HAP-1 (cell line): ENCODE data around the gene RPL32.
A peak's percentile ranks its signal among the peaks of the same experiment; 100 is the strongest.
"Not testable (repeated sequence)": the region's sequence is repeated elsewhere in the genome, so short reads cannot be mapped to it uniquely, and the experiment has no call there.

ENCODE experiments used
- DNase-seq, 2 experiments: peaks; one replicate each; pipeline ENCODE4 v3.0.0-alpha.2; 2016 to 2020; ENCODE audit warnings: low spot score in 2 of 2
- H3K27me3 ChIP-seq: fragments of 250-450 bp; sonication (Bioruptor Pico); 2 replicates; pipeline ENCODE4 v1.5.1; 2020; ENCODE audit warnings: low read depth, mild to moderate bottlenecking, moderate library complexity
- H3K36me3 ChIP-seq: fragments of 250-450 bp; sonication (Bioruptor Pico); replicated peaks from 2 replicates; pipeline ENCODE4 v1.5.1; 2020; ENCODE audit warnings: mild to moderate bottlenecking
- H3K4me1 ChIP-seq: fragments of 250-450 bp; sonication (Bioruptor Pico); 2 replicates; pipeline ENCODE4 v1.5.1; 2020; ENCODE audit warnings: mild to moderate bottlenecking
- H3K4me3 ChIP-seq: fragments of 250-450 bp; sonication (Bioruptor Pico); 2 replicates; pipeline ENCODE4 v1.5.1; 2020; ENCODE audit warnings: mild to moderate bottlenecking, moderate library complexity
- H3K9me3 ChIP-seq: fragments of 250-450 bp; sonication (Bioruptor Pico); 2 replicates; pipeline ENCODE4 v1.5.1; 2020; ENCODE audit warnings: mild to moderate bottlenecking, moderate library complexity
- in situ Hi-C: fragments of 300-500 bp; cut with MboI; formaldehyde crosslinking; loops from 3 replicates; pipeline ENCODE4 v1.14.3; 2020; ENCODE audit warnings: low sequenced_read_pairs, inconsistent platforms, mixed read lengths

RPL32 gene

DNA sequence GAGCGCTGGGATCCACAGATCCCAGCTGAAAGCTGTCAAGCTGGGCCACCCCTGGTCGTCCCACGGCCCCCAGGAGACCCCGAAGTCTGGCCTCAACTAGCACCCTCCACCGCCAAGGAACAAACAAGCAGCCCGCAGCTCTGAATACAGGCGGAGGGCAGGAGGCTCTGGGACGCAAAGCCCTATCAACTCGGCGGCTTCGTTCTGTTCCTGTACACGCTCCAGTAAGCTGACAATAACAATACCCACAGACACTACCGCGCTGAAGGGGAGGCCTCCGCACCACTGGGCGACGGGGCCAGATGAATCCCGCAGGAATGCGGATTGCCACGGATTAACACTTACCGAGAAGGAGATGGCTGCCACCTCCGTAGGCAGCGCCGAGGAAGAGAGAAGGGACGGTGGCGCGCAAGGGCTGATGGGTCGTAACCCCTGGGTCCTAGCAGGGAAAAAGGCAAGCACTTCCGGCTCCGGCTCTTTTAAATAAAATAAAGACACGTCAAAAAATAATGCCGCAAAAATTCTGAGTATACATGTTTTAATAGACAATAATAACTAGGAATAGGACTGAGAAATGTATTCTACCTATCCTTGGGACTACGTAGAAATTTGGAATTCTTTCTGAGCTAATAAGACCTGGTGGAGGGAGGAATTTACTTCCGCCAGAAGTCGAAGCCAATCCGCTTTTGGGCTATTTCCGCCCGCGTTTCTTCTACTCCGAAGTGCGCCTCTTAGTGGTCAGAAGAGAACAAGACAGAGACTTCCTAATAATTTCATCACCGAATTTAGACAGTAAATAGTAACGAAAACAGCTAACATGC, at the start of gene RPL32:
TSS of gene RPL32 (minus strand) at position 417 of the 821 bp plus-strand sequence. CDS start 1,328 bp downstream, outside the sequence.
- Histone ChIP-seq H3K4me3 (peak within 1 kb of the TSS; percentile 94), H3K4me1 (peaks cover 19% of the 10 kb centered on the region), H3K9me3 (no peaks in the 10 kb centered on the region), H3K36me3 (peaks cover 48% of the 10 kb centered on the region), H3K27me3 (no peaks in the 10 kb centered on the region)
- in situ Hi-C loops, result no loop called here
- peak; percentile 89 to 93 for DNase-seq

DNA sequence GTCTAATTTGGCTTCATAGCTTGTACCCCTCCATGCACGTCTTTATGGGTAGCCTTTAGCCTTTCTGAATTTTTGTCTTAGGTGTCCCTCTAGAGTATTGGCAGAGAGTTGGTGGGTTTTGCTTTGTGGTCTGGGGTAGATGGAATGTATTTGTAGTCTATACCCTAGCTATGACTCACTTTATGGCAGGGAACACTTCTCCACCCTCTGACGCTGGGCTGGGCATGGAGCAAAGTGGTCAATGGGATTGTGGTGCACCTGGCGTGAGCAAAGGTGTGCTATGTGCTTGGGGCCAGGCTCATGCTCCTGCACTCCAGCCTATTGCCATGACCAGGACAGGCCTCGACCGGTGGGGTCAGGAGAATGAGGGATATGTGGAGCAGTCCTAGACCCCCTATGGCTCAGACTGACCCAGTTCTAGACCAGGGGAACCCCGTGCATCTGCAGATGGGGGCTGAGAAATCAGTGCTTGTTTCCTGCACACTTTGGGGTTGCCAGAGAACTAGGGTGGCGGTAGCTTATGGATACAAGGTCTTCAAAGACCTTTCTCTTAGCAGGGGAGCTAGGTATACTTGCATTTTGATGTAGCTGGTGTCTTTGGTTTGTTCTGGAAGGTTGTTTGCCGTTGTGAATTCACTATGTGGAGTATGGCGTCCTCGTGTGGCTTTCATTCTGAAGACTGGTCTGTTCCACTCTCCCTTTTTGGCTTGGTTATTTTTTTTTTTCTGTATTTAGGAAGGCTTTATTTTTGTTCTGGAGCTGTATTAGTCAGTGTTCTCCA, 49.4 kb upstream of the RPL32 start:
- no peaks in the 10 kb centered on the region for H3K9me3 ChIP-seq
- H3K36me3 ChIP-seq, result no peaks in the 10 kb centered on the region
- H3K4me3 ChIP-seq, result no peak overlapping the region
- in situ Hi-C loops, result loop anchor here (25.0 kb wide), 1 partner anchor 753 kb away; no protein-coding TSS in a partner anchor
- H3K4me1 ChIP-seq, result peaks cover 5% of the 10 kb centered on the region; the same call in 1 of the 2 replicates
- no peak for DNase-seq
- H3K27me3 ChIP-seq, result peaks cover 39% of the 10 kb centered on the region

DNA sequence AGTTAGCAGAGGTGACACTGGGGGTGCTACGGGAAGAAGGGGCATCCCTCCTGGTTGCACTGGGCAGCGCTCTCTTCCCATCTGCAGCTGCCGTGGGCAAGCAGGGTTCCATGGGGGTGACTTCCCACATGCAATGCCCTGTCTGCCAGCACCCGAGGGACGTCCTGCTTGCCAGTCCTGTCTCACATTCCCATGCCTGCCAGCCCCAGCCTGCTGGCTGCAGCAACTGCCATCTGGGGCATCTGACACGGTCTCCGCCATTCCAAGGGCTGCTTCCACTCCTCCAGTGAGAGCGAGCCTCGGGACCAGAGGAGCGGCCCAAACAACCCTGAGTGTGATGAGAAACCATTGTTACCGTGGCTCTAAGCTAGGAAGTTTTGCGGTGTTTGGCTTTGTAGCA, 45.4 kb upstream of the RPL32 start:
- H3K9me3 ChIP-seq, result no peaks in the 10 kb centered on the region; the same call in 1 of the 2 replicates
- H3K4me1 ChIP-seq, result 0 out of 2 replicates have a peak, but pooled peaks cover 3% of the 10 kb centered on the region
- no peaks in the 10 kb centered on the region for H3K36me3 ChIP-seq
- in situ Hi-C loops, result loop anchor here (25.0 kb wide), 1 partner anchor 749 kb away; no protein-coding TSS in a partner anchor
- H3K4me3 ChIP-seq, result no peak overlapping the region
- H3K27me3 ChIP-seq, result peaks cover 39% of the 10 kb centered on the region
- DNase-seq, result no peak

DNA sequence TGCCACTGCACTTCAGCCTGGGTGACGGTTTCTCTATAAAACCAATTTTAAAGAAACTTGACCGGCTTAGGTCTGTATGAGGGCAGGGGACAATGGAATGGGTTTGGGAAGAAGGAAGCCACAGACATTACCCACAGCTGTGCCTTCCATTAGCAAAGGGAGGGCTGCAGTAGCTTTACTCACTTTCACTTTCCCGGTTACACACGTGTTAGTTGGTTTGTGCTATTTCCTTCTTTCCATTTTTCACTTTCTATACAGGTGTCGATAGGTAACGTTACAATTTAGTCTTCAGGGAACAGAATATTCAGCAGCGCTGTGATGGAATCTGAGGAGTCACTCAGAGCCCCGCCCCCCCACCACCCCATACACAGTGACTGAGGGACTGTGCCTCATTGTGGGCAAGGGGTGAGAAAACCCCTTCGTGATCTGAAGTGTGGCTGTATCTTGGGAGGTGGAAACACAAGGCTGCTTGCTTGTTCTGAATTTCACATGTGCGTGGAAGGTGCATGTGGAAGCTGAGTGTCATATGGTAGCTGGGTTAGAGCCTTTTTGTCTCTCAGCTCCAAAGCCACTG, 44.8 kb upstream of the RPL32 start:
- in situ Hi-C loops, result loop anchor here (25.0 kb wide), 1 partner anchor 749 kb away; no protein-coding TSS in a partner anchor
- peaks cover 39% of the 10 kb centered on the region for H3K27me3 ChIP-seq
- H3K4me3 ChIP-seq, result no peak overlapping the region
- 0 out of 2 replicates have a peak, but pooled peaks cover 3% of the 10 kb centered on the region for H3K4me1 ChIP-seq
- H3K36me3 ChIP-seq, result no peaks in the 10 kb centered on the region
- no peaks in the 10 kb centered on the region; the same call in 1 of the 2 replicates for H3K9me3 ChIP-seq
- DNase-seq, result no peak

DNA sequence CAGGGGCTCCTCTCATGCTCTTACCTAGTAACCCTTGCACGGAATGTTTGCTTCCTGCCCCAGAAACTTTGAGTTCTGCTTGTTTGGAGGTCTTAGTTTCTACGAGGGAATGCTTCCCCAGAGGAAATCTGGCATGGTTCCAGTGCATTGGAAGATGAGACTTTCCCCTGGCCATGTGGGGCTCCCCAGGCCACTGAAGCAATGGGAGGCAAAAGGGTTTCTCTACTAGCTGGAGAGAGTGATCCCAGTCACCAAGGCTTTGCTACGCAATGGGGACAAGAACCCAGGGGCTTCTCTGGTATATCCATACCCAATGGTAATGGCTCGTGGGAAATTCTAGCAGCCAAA, 44.2 kb upstream of the RPL32 start:
- H3K27me3 ChIP-seq, result peaks cover 39% of the 10 kb centered on the region
- no peaks in the 10 kb centered on the region; the same call in 1 of the 2 replicates for H3K9me3 ChIP-seq
- no peak overlapping the region for H3K4me3 ChIP-seq
- H3K36me3 ChIP-seq, result no peaks in the 10 kb centered on the region
- in situ Hi-C loops, result loop anchor here (25.0 kb wide), 1 partner anchor 748 kb away; no protein-coding TSS in a partner anchor
- H3K4me1 ChIP-seq, result 0 out of 2 replicates have a peak, but pooled peaks cover 3% of the 10 kb centered on the region
- DNase-seq, result no peak

DNA sequence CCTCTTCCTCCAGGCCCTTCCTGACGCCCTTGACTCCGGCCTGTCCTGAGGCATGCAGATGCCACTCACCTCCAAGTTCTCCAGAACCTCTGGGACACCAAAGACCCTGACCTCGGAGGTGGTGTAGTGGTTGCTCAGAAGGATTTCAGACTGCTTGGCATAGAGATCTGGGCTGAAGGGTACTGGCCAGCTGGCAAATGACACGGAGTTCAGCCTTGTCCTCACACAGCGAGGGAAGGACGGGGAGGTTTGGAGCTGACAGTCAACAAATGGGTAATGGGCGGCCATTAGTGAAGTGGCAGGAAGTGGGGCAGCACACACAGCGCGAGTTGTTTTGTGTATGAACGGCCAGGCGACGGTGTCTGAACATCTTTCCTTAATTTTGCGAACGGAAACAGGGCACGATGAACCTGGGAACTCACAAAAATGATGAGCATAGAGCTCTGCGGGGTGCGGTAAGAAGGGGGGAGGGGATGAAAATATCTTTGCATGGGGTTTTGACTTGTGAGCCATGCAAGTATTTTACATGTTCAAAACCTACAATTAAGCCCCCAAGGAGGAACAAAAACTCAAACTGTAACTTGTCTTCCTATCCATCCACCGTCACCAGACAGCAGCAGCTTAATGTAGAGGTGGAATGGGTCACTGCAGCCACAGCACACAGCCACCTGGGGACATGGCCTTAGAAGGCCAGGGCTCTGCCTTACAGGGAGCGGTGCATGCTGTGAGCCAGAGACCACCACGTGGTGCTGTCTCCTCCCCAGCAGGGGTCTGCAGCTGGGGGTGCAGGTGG, 43.6 kb upstream of the RPL32 start:
- Histone ChIP-seq H3K4me1 (0 out of 2 replicates have a peak, but pooled peaks cover 3% of the 10 kb centered on the region), H3K9me3 (no peaks in the 10 kb centered on the region; the same call in 1 of the 2 replicates), H3K27me3 (peaks cover 35% of the 10 kb centered on the region), H3K36me3 (no peaks in the 10 kb centered on the region), H3K4me3 (no peak overlapping the region)
- no peak for DNase-seq
- in situ Hi-C loops, result loop anchor here (25.0 kb wide), 1 partner anchor 748 kb away; no protein-coding TSS in a partner anchor

DNA sequence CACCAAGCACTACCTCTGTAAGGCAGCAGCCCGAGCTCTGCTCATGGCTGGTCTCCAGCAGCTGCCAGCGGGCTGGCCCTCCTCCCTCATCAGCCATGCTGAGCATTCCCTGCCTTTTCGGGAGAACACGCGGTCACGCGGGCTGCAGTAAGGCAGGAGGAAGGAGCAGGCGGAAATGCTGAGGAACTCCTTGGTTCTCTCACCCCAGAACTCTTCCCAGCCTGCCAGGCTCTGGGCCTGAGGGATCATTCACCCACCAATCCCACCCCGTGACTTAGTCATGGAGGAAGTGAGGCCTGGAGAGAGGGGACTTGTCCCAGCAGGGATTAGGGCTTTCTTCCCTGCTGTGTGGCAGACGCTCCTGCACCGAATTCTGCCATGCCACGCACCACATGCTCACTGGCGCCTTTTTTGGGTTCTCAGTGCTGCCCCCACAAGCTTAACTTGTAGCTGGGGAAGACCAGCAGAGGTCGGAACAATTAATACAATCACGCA, 42.9 kb upstream of the RPL32 start:
- Histone ChIP-seq H3K4me1 (0 out of 2 replicates have a peak, but pooled peaks cover 2% of the 10 kb centered on the region), H3K4me3 (no peak overlapping the region), H3K27me3 (peaks cover 29% of the 10 kb centered on the region), H3K36me3 (no peaks in the 10 kb centered on the region), H3K9me3 (no peaks in the 10 kb centered on the region; the same call in 1 of the 2 replicates)
- in situ Hi-C loops, result loop anchor here (25.0 kb wide), 1 partner anchor 747 kb away; no protein-coding TSS in a partner anchor
- DNase-seq, result no peak

DNA sequence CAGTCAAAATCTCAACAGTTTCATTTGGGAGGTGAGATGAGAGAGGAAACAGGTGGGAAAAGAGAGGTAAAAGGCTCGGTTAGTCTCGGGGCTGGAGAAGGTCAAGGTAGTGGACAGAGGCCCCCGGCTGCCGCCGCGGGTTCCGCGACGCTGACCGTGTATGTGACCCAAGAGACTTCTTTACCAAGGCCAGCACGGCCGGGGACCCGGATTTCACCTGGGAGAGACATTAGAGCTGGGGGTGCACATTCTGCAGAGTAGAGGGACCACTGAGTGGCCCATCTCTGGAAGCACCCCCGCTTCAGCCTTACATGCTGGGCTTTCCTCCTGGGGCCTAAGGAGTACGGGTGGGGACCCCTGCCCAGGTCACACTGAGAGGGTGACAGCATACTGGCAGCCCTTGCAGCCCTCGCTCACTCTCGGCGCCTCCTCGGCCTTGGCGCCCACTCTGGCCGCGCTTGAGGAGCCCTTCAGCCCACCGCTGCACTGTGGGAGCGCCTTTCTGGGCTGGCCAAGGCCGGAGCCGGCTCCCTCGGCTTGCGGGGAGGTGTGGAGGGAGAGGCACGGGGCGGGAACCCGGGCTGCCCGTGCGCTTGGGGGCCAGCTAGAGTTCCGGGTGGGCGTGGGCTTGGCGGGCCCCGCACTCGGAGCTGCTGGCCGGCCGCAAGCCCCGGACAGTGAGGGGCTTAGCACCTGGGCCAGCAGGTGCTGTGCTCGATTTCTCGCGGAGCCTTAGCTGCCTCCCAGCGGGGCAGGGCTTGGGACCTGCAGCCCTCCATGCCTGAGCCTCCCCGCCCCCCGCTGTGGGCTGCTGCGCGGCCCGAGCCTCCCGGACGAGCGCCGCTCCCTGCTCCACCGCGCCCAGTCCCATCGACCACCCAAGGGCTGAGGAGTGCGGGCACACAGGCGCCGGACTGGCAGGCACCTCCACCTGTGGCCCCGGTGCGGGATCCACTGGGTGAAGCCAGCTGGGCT, 41.3 kb upstream of the RPL32 start:
- in situ Hi-C loops, result loop anchor here (25.0 kb wide), 1 partner anchor 745 kb away; no protein-coding TSS in a partner anchor
- no peaks in the 10 kb centered on the region; the same call in 1 of the 2 replicates for H3K9me3 ChIP-seq
- H3K27me3 ChIP-seq, result peaks cover 15% of the 10 kb centered on the region; the same call in 1 of the 2 replicates
- H3K4me1 ChIP-seq, result no peaks in the 10 kb centered on the region
- DNase-seq, result no peak
- no peaks in the 10 kb centered on the region for H3K36me3 ChIP-seq
- no peak overlapping the region for H3K4me3 ChIP-seq

DNA sequence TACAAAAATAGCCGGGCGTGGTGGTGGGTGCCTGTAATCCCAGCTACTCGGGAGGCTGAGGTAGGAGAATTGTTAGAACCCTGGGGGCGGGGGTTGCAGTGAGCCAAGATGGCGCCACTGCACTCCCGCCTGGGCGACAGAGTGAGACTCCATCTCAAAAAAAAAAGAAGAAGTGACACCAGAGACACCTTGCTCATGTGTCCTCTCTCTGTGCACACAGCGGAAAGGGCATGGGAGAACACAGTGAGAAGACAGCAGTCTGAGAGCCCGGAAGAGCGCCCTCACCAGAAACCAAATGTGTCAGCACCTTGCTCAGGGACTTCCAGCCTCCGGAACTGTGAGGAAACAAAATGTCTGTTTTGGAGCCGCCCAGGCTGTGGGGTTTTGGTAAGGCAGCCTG, 40.5 kb upstream of the RPL32 start:
- not testable (repeated sequence) for DNase-seq, H3K36me3 ChIP-seq, H3K27me3 ChIP-seq, H3K9me3 ChIP-seq, H3K4me1 ChIP-seq, H3K4me3 ChIP-seq
- in situ Hi-C loops, result loop anchor here (25.0 kb wide), 1 partner anchor 745 kb away; no protein-coding TSS in a partner anchor

DNA sequence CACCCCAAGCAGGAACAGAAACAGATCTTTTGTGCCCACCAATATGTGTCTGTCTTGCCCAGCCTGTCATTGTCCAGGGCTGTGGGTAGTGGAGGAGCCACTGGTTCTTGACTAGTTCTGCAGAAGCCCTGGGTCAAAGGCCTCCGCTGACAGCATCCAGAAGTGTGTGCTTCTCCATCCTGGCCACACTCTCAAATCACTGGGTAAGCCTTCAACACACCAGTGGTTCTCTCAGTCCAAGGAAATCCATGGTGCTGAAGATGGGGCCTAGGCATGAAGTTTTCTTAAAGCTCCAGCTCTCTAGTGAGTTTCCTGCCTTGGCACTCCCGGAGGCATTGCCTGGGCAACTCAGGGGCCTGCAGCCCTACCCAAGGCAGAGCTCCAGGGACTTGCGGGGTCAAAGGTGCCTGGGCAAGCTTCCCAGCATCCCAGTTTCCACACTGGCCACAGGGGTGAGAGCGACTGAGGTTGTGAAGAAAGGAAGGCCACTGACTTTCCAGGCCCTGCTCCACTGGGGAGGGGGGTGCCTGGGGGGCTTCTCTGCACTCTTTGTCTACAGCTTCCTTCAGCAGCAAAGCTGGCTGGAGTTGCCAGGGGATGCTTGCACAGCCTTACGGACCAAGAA, 37.9 kb upstream of the RPL32 start:
- H3K9me3 ChIP-seq, result no peaks in the 10 kb centered on the region; the same call in 1 of the 2 replicates
- H3K36me3 ChIP-seq, result no peaks in the 10 kb centered on the region
- no peak overlapping the region for H3K4me3 ChIP-seq
- in situ Hi-C loops, result loop anchor here (25.0 kb wide), 1 partner anchor 742 kb away; no protein-coding TSS in a partner anchor
- DNase-seq, result no peak
- no peaks in the 10 kb centered on the region for H3K4me1 ChIP-seq
- no peaks in the 10 kb centered on the region for H3K27me3 ChIP-seq

DNA sequence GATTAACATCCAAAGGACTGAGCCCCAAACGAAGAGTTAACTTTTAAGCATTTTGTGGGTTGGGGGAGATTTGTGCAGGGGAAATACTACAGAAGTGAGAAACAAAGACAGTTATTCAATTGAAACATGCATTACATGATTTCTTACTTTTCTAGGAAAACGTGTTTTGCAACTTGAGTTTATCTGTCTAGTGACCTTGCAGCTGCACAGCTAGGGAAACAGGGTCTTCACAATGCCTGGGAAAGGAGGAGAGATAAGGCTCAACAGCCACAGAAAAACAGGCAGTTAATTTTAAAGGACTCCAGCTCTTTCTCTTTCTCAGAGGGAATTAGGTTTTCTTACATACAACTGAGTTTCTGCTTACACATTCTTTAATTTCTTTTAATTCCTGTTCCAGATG, 37.4 kb upstream of the RPL32 start:
- not testable (repeated sequence) for DNase-seq, H3K4me3 ChIP-seq, H3K4me1 ChIP-seq, H3K9me3 ChIP-seq, H3K27me3 ChIP-seq, H3K36me3 ChIP-seq
- in situ Hi-C loops, result loop anchor here (25.0 kb wide), 1 partner anchor 741 kb away; no protein-coding TSS in a partner anchor
